HG02970 (cell line): ENCODE results near the gene MSN.
"Not testable (repeated sequence)": the region's sequence is repeated elsewhere in the genome, so short reads cannot be mapped to it uniquely, and the experiment has no call there.

Experiments
- ATAC-seq: cut with Tn5 transposase; IDR thresholded peaks from one replicate; pipeline ENCODE4 v1.9.1; 2021; ENCODE audit warnings: mild to moderate bottlenecking, moderate library complexity, moderate number of reproducible peaks; ENCODE audit not compliant: unreplicated experiment, low FRiP score

The MSN gene

DNA sequence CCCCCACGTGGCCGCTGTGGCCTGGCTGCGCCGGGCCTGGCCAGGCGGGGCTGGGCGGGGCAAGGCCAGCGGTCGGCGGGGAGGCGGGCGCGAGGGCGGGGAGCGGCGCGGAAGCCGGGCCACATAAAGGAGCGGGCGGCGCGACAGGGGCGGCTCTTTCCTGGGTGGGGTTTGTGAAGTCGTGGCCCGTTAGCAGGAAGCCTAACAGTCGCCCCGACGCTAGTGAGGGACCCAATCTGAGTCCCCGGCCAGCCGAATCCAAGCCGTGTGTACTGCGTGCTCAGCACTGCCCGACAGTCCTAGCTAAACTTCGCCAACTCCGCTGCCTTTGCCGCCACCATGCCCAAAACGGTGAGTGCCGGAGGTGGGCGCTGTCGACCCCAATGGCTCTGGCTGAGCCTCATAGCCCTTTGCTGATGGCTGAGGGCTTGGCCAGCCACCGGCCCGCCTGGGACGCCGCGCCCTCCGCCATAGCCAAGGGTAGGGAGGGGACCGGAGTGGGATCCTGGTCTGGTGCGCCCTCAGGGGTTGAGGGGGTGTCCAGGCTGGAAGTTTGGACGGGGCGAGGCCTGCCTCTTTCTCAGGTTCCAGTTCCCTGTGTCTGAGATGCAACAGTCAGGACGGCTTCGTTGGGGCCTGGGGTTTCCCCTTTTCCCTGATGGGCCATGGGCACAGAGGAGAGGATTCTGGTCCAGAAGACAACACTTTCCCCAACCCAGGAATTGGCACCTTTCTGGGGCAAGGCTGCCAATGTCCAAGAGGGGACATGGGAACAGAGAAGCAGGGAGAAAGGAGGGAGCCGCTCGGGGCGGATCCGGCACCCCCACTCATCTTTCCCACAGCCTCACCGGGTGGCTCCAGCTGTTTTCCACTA is at the start of gene MSN:
TSS of gene MSN (plus strand) at position 152 of the 874 bp plus-strand sequence. CDS start at position 340, 188 bp downstream.
- ATAC-seq, result peak; percentile 67

DNA sequence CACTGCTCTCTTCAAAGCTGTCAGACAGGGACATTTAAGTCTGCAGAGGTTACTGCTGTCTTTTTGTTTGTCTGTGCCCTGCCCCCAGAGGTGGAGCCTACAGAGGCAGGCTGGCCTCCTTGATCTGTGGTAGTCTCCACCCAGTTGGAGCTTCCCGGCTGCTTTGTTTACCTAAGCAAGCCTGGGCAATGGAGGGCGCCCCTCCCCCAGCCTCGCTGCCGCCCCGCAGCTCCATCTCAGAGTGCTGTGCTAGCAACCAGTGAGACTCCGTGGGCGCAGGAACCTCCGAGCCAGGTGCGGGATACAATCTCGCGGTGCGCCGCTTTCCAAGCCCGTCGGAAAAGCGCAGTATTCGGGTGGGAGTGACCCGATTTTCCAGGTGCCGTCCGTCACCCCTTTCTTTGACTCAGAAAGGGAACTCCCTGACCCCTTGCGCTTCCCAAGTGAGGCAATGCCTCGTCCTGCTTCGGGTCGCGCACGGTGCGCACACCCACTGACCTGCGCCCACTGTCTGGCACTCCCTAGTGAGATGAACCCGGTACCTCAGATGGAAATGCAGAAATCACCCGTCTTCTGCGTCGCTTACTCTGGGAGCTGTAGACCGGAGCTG is 47.3 kb upstream of the MSN start:
- not testable (repeated sequence) for ATAC-seq

- no peak for ATAC-seq
Observed at GRCh38 chrX:65630771-65631170, 36.7 kb upstream of the MSN start.

DNA sequence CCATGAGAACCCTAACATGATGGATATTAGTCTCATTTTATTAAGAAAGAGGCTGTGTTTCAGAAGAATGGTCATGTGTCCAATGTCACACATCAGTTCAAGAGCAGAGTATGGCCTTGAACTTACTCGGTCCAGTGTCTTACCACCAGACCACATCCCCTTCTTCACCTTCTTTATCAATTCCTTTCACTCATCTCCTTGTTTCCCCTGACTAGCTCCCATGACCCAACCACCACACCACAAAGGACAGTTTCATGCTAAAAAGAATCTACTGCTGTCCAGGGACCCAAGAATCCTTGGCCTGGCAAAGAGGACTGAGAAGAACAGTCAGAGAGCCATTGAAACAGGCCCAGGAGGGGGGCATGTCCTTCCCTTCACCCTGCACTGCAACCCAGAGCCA is 33.6 kb upstream of the MSN start:
- ATAC-seq, result no peak

GRCh38 chrX:65634732-65635131 is 32.7 kb upstream of the MSN start:
- ATAC-seq, result no peak

GRCh38 chrX:65635378-65635777 is 32.1 kb upstream of the MSN start:
- ATAC-seq, result no peak

GRCh38 chrX:65635822-65636221 is 31.6 kb upstream of the MSN start:
- no peak for ATAC-seq

GRCh38 chrX:65636261-65636660 is 31.2 kb upstream of the MSN start:
- ATAC-seq, result not testable (repeated sequence)

DNA sequence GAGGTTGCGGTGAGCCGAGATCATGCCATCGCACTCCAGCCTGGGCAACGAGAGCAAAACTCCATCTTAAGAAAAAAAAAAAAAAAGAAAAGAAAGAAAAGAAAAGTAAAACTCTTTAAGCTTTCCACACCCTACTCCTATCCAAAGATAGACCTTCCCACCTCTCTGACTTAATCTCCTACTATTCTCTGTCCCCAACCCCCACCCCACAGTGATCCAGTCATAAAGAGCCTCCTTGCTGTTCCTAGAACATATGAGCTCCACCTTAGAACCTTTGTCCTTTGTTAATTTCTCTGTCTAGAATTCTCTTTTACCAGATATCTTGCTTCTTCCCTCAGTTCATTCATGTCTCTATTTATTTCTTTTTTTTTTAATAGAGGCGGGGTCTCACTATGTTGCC is 30.1 kb upstream of the MSN start:
- ATAC-seq, result no peak

- ATAC-seq, result no peak
Observed at GRCh38 chrX:65642914-65643491, 24.5 kb upstream of the MSN start.

GRCh38 chrX:65643531-65644052 is 23.9 kb upstream of the MSN start:
- no peak for ATAC-seq

- no peak for ATAC-seq
Observed at GRCh38 chrX:65644621-65645289, 22.7 kb upstream of the MSN start.

DNA sequence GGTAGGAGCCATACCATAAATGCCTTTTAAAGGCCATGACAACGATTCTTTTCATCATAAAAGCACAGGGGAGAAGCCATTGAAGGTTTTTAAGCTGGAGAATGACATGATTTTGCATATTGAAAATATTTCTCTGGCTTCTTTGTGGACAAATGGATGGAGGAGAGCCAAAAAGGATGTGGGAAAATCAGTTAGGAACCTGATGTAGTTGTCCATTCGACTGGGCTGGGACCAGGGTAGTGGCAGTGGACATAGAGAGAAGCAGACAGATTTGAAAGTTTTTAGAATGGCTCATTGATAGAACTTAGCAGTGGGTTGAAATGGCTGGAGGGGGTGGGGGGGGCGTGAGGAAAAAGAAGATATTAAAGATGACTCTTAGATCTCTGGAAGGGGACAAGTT is 19.7 kb upstream of the MSN start:
- no peak for ATAC-seq

DNA sequence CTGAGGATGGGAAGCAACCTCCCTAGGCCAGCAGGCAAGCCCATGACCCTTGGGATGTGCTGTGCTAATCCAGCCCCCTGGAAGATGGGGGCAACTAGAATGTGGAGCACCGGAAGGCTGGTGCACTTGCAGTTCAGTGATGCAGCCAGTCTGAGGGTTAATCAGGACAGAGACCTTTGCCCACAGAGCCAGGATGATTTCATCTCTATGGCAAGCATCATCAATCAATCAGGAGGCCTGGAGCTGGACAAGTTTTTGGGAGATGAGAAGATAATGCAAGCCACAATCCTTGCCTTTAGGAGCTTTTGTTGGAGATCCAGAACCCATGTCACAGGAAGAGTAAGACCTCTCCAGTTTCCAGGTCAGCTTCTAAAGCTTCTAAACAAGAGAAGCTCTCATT is 15.4 kb upstream of the MSN start:
- no peak for ATAC-seq

DNA sequence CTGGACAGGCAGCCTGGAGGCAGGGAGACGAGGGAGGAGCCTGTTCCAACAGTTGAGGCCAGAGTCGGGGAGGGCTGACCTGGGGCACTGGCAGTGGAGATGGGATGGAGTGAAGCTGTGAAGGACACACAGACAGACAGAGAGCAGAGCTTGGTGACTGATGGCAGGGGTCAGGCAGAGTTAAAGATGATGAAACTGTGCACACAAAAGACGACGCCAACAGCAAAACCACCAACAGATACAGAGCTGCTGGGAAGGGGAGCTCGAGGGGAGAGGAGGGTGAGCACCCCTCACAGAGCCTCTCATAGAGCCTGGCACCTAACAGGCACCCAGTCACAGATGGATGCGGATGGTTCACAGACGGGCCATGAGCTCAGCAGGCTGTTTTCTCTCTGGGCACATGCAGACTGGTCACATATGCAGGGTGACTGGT is 10.4 kb upstream of the MSN start:
- not testable (repeated sequence) for ATAC-seq

GRCh38 chrX:65657659-65658058 is 9.8 kb upstream of the MSN start:
- ATAC-seq, result no peak

DNA sequence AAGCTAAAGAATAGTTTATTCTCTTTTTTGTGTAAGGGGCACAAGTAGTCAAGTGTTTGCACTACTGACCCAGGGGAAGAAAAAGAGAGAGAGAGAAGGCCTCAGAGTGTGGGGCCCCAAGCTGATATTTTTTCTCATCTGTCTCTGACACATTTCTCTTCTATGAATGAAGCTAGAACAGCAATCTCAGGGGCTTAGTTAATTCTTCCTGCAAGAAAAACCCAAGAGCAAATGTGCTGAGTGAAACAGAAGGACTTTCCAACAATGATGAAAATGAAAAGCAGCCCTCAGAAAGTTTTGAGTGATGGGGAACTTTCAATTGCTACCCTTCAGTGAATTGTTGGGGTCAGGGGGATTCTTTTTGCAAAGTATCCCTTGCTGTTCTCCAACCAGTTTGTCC is 9.2 kb upstream of the MSN start:
- no peak for ATAC-seq

DNA sequence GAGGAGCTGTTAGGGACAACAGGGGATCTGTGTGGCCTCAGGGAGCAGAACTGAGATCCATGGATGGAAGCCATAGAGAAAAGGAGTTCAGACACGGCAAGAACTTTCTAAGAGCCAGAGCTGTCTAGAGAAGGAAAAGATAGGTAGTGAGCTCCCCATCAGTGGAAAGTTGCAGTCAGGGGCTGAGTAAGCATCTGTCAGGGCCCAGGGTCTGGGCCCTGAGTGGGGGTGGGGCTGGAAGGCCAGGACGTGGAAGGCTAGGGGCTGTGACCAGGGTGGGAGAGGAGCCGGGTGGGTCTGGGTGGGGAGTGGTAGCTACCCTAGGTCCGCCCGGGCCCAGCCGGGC is 324 bp upstream of the MSN start:
- ATAC-seq, result no peak

GRCh38 chrX:65668377-65669310 is 1.2 kb downstream of the MSN start:
- ATAC-seq, result no peak

DNA sequence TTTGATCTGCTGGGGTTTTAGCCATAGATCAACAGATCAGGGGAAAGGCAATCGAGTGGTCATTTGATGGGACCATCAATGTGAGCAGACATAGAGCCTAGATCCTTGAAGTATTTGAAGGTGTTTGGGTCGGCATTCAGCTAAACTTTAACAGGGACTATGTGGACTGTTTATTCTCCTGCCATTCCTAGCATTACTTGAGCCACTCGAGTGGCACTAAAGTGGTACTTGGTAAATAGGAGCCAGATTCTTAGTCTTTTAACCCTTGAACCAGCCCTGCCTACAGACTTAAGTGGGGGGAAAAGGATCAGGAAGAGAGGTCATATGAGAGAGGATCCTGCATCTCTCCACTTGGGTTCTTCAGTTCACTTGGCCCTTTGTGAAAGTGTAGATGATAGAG is 3.8 kb downstream of the MSN start:
- ATAC-seq, result no peak
